Smooth muscle cell (in vitro differentiated cells): ENCODE results near the gene RNF41. TPM values are rescaled to one million over a fixed set of nuclear protein-coding genes. Genes with fewer than 3 reads are reported as not detected.
A peak's percentile ranks its signal among the peaks of the same experiment; 100 is the strongest.

Source experiments
- DNase-seq: peaks from one replicate; lab custom pipeline; 2025; ENCODE audit not compliant: unreplicated experiment; lab: John Stamatoyannopoulos, UW
- H2AFZ ChIP-seq: fragments of 200-600 bp; sonication (generic); 2 replicates; pipeline ENCODE4 v1.6.0; 2016; ENCODE audit warnings: antibody characterized with exemption, low read depth, mild to moderate bottlenecking
- H3F3A ChIP-seq: fragments of 200-600 bp; sonication (generic); 2 replicates; pipeline ENCODE4 v1.6.0; 2017; ENCODE audit warnings: antibody characterized with exemption, low read depth
- H3K27ac ChIP-seq: fragments of 200-600 bp; sonication (generic); 2 replicates; pipeline ENCODE4 v1.5.1; 2016; ENCODE audit warnings: low read depth, mild to moderate bottlenecking
- H3K27me3 ChIP-seq: fragments of 200-600 bp; sonication (generic); 2 replicates; pipeline ENCODE4 v1.6.1; 2016; ENCODE audit warnings: low read depth, mild to moderate bottlenecking
- H3K36me3 ChIP-seq: fragments of 200-600 bp; sonication (generic); 2 replicates; pipeline ENCODE4 v1.5.1; 2016; ENCODE audit warnings: low read depth
- H3K4me1 ChIP-seq: fragments of 200-600 bp; sonication (generic); 2 replicates; pipeline ENCODE4 v1.5.1; 2016; ENCODE audit warnings: low read depth
- H3K4me2 ChIP-seq: fragments of 200-600 bp; sonication (generic); 2 replicates; pipeline ENCODE4 v1.6.0; 2016; ENCODE audit warnings: mild to moderate bottlenecking
- H3K4me3 ChIP-seq: fragments of 200-600 bp; sonication (generic); 2 replicates; pipeline ENCODE4 v1.5.1; 2016; ENCODE audit warnings: mild to moderate bottlenecking
- H3K79me2 ChIP-seq: fragments of 200-600 bp; sonication (generic); 2 replicates; pipeline ENCODE4 v1.6.0; 2016; ENCODE audit warnings: low read depth, mild to moderate bottlenecking
- H3K9ac ChIP-seq: fragments of 200-600 bp; sonication (generic); 2 replicates; pipeline ENCODE4 v1.6.0; 2016; ENCODE audit warnings: low read depth
- H3K9me3 ChIP-seq: fragments of 200-600 bp; sonication (generic); replicated peaks from 2 replicates; pipeline ENCODE4 v1.5.1; 2016; ENCODE audit warnings: low read depth
- H4K20me1 ChIP-seq: fragments of 200-600 bp; sonication (generic); 2 replicates; pipeline ENCODE4 v1.6.0; 2016; ENCODE audit warnings: low read depth
- CTCF ChIP-seq: fragments of 200-600 bp; sonication (generic); IDR thresholded peaks from 2 replicates; pipeline ENCODE4 v1.5.1; 2017; ENCODE audit warnings: borderline replicate concordance, mild to moderate bottlenecking, antibody characterized with exemption; ENCODE audit not compliant: insufficient read depth, poor library complexity, severe bottlenecking
- WGBS: methylation state at CpG from one replicate; pipeline ENCODE4 v1.1.7; 2016; ENCODE audit warnings: low lambda C conversion rate; 5-methylcytosine and 5-hydroxymethylcytosine counted together
- polyA plus RNA-seq: library from polyadenylated mRNA; unstranded; fragments of >200 nt; fragmentation: Nextera tagmentation; extraction: Ambion mirVana; gene quantifications from 2 replicates; pipeline ENCODE4 v1.2.1, GENCODE V29; 2016
- total RNA-seq: library from RNA; depleted of rRNA; stranded (reverse); fragments of >200 nt; gene quantifications from 2 replicates; pipeline ENCODE4 v1.2.3, GENCODE V29; 2014

Gene RNF41
- total and polyA plus RNA-seq, 2 experiments from 2014 or later: 19.4 to 46.1 TPM

DNA sequence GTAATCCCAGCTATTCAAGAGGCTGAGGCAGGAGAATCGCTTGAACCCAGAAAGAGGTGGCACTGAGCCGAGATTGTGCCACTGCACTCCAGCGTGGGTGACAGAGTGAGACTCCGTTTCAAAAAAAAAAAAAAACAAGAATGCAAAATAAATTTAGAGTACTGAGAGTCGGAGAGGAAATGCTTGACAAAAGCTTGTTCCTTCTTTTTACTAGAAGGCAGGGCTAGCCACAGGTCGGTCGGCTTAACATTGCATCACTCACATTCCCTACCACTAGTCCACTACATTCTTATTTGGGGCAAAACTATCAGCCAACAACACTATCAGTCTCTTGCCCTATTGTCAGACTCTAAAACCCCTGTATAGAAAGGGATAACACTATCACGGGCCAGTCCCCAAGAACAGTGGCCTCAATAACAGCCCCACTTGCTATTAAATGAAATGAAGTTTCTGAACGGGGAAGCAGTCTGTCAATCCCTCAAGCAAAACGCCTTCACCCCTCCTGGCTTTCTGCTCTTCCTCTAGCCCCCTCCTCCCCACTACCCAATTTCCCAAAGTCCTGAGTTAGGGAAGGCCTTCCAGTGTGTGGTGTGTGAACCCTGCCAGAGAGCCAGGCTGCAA is 1.0 kb downstream of the RNF41 start:
- no peaks in the 10 kb centered on the region for H3K27me3 ChIP-seq
- DNase-seq: no peak
- 28% methylated on average over 10 of the region's 10 CpGs for WGBS
- peak overlapping the region; percentile 73 for H3K4me3 ChIP-seq
- peaks cover 45% of the 10 kb centered on the region for H3K79me2 ChIP-seq
- peaks cover 18% of the 10 kb centered on the region for H3K4me1 ChIP-seq
- peak overlapping the region; percentile 87 for H3K4me2 ChIP-seq
- H3K36me3 ChIP-seq: no peaks in the 10 kb centered on the region
- H4K20me1 ChIP-seq: peaks cover 11% of the 10 kb centered on the region
- peaks cover 15% of the 10 kb centered on the region for H3F3A ChIP-seq
- peak overlapping the region; percentile 20 for H2AFZ ChIP-seq
- no peaks in the 10 kb centered on the region for H3K9me3 ChIP-seq
- peak overlapping the region; percentile 98 for H3K27ac ChIP-seq
- TF ChIP-seq CTCF: no peak
- peak overlapping the region; percentile 88 for H3K9ac ChIP-seq

DNA sequence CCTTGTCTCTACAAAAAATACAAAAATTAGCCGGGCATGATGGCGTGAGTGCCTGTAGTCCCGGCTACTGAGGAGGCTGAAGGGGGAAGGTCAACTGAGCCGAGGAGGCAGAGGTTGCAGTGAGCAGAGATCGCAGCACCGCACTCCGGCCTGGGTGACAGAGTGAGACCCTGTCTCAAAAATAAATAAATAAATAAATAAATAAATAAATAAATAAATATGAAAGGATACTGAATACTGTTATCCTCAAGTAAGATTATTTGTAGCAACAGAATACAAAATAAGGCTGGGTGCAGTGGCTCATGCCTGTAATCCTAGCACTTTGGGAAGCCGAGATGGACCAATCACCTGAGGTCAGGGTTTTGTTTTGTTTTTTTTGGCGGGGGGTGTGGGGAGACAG is 1.9 kb downstream of the RNF41 start:
- H3K27ac ChIP-seq: peak overlapping the region; percentile 98
- H2AFZ ChIP-seq: no peak overlapping the region
- peaks cover 15% of the 10 kb centered on the region for H3F3A ChIP-seq
- TF ChIP-seq CTCF: no peak
- H3K9ac ChIP-seq: no peak overlapping the region
- H3K9me3 ChIP-seq: no peaks in the 10 kb centered on the region
- peak overlapping the region; percentile 87 for H3K4me2 ChIP-seq
- peaks cover 16% of the 10 kb centered on the region for H3K4me1 ChIP-seq
- no peak for DNase-seq
- no peak overlapping the region for H3K4me3 ChIP-seq
- no peaks in the 10 kb centered on the region for H3K36me3 ChIP-seq
- peaks cover 11% of the 10 kb centered on the region for H4K20me1 ChIP-seq
- peaks cover 45% of the 10 kb centered on the region for H3K79me2 ChIP-seq
- 98% methylated on average over 9 of the region's 9 CpGs for WGBS
- H3K27me3 ChIP-seq: no peaks in the 10 kb centered on the region

- Histone ChIP-seq H4K20me1 (peaks cover 11% of the 10 kb centered on the region), H3K79me2 (peaks cover 51% of the 10 kb centered on the region)
Observed at GRCh38 chr12:56216461-56216860, 5.3 kb downstream of the RNF41 start.

More at GRCh38 chr12:56216461-56216860, 5.3 kb downstream of the RNF41 start:
- 95% methylated on average over 3 of the region's 3 CpGs for WGBS
- Histone ChIP-seq H2AFZ (no peak overlapping the region), H3K27me3 (no peaks in the 10 kb centered on the region), H3K4me3 (no peak overlapping the region), H3K9ac (no peak overlapping the region), H3F3A (peaks cover 9% of the 10 kb centered on the region), H3K27ac (no peak overlapping the region), H3K4me2 (no peak overlapping the region), H3K36me3 (peaks cover 12% of the 10 kb centered on the region), H3K9me3 (no peaks in the 10 kb centered on the region), H3K4me1 (peaks cover 6% of the 10 kb centered on the region)
- no peak for DNase-seq
- TF ChIP-seq CTCF: no peak
